Measurements from ENCODE around the gene KHDC4.

DNA sequence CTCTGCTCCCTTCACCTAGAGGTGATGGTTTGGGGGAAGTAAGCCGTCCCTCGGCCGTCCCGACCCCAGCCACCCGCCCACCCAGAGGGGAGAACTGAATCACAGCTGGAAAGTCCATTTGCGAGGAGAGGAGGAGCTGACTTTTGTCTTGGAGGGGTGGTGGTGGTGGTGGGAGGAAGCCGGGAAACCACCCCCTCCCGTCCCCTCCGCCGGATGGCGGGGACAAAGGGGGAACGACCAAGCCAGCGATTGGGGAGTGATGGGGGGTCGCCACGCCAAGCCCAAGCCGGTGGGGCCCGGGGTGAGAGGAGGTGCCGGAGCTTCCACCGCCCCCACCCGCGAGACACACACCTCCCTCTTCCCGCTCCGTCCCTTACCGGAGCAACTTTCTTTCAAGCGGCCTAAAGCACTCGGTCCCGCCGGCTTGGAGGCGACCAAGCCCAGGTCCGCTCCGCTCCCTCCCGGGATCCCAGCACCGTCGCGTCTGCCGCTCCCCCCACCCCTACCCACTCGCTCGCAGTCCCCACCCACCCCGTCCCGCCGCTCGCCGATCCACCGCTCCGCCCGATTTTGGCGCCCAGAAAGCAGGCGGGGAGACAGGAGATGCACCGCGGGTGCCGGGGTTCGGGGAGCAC, 43.6 kb upstream of the KHDC4 start:
- TF ChIP-seq POLR2A (IDR thresholded peaks at IDR 0.05; ENCODE audit: low read depth, low read length) (no peak), ZNF274 (IDR thresholded peaks at IDR 0.05; ENCODE audit: insufficient read depth, insufficient read length) (no peak), GABPA (IDR thresholded peaks at IDR 0.05; ENCODE audit: low read depth) (no peak)
- TF ChIP-seq, protein P1, sequence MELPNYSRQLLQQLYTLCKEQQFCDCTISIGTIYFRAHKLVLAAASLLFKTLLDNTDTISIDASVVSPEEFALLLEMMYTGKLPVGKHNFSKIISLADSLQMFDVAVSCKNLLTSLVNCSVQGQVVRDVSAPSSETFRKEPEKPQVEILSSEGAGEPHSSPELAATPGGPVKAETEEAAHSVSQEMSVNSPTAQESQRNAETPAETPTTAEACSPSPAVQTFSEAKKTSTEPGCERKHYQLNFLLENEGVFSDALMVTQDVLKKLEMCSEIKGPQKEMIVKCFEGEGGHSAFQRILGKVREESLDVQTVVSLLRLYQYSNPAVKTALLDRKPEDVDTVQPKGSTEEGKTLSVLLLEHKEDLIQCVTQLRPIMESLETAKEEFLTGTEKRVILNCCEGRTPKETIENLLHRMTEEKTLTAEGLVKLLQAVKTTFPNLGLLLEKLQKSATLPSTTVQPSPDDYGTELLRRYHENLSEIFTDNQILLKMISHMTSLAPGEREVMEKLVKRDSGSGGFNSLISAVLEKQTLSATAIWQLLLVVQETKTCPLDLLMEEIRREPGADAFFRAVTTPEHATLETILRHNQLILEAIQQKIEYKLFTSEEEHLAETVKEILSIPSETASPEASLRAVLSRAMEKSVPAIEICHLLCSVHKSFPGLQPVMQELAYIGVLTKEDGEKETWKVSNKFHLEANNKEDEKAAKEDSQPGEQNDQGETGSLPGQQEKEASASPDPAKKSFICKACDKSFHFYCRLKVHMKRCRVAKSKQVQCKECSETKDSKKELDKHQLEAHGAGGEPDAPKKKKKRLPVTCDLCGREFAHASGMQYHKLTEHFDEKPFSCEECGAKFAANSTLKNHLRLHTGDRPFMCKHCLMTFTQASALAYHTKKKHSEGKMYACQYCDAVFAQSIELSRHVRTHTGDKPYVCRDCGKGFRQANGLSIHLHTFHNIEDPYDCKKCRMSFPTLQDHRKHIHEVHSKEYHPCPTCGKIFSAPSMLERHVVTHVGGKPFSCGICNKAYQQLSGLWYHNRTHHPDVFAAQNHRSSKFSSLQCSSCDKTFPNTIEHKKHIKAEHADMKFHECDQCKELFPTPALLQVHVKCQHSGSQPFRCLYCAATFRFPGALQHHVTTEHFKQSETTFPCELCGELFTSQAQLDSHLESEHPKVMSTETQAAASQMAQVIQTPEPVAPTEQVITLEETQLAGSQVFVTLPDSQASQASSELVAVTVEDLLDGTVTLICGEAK (IDR thresholded peaks at IDR 0.05; ENCODE audit: borderline replicate concordance), result no peak
